RWPE1 (cell line): ENCODE measurements around the gene PTPRN2.

Experiments
- CTCF ChIA-PET: fragments of 350-600 bp; sonication (Branson Sonifier 250); formaldehyde crosslinking; extraction: SDS; loops from one replicate; lab custom pipeline; 2021; lab: Yijun Ruan, JAX
- POLR2A ChIA-PET: fragments of 400-600 bp; formaldehyde crosslinking; extraction: SDS; loops from one replicate; lab custom pipeline; 2020; ENCODE audit warnings: antibody characterized with exemption; ENCODE audit not compliant: low non-redundant PET; lab: Yijun Ruan, JAX
- DNase-seq: peaks from one replicate; pipeline ENCODE4 v3.0.0; 2012; ENCODE audit warnings: low spot score
- H3K27ac ChIP-seq: fragments of 450-650 bp; 2 replicates; pipeline ENCODE4 v1.5.1; 2017
- TF ChIP-seq, protein P1 (sequence below): fragments of 450-650 bp; conservative IDR thresholded peaks from 2 replicates; pipeline ENCODE4 v1.5.1; 2017; ENCODE audit warnings: low read depth, mild to moderate bottlenecking

Gene PTPRN2

GRCh38 chr7:158112571-158113320 is 474.9 kb downstream of the PTPRN2 start:
- DNase-seq, result no peak
- ChIA-PET POLR2A (no interaction called here), CTCF (no interaction called here)
- H3K27ac ChIP-seq, result no peak overlapping the region
- TF ChIP-seq, protein P1, sequence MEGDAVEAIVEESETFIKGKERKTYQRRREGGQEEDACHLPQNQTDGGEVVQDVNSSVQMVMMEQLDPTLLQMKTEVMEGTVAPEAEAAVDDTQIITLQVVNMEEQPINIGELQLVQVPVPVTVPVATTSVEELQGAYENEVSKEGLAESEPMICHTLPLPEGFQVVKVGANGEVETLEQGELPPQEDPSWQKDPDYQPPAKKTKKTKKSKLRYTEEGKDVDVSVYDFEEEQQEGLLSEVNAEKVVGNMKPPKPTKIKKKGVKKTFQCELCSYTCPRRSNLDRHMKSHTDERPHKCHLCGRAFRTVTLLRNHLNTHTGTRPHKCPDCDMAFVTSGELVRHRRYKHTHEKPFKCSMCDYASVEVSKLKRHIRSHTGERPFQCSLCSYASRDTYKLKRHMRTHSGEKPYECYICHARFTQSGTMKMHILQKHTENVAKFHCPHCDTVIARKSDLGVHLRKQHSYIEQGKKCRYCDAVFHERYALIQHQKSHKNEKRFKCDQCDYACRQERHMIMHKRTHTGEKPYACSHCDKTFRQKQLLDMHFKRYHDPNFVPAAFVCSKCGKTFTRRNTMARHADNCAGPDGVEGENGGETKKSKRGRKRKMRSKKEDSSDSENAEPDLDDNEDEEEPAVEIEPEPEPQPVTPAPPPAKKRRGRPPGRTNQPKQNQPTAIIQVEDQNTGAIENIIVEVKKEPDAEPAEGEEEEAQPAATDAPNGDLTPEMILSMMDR, result no peak

GRCh38 chr7:158111906-158112570 is 475.6 kb downstream of the PTPRN2 start:
- ChIA-PET POLR2A (no interaction called here), CTCF (no interaction called here)
- TF ChIP-seq, protein P1, result no peak
- no peak overlapping the region for H3K27ac ChIP-seq
- no peak for DNase-seq

DNA sequence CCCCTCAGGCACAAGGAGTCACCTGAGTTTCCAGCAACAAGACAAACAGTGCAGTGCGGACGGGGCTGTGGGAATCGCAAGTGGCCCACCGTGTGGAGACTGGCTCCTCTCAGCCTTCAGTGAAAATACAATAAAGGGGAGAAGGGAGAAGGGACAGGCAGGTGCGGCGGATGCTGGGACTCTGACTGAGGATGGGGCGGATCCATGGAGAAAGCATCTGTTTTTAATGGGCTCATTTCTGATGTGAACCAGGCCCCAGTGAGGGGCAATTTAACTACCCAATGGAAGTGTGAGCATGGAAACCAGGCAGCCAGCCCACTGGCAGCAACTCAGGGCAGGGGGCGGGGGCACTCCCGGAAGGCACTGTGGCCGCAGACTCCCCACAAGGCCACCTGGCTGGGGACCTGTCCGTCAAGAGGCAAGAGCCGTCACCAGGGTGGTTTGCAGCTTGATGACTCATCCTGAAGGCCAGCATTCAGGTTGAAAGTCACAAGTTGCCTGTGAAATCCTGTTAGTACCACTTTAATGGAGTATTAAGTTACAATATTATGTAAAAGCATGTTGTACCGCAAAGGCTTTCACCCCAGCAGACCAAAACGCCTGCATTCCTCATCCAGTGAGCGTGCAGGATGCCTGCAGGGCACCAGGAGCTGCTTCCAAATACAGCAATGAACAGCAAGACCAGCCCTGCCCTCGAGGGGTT is 476.4 kb downstream of the PTPRN2 start:
- ChIA-PET POLR2A (no interaction called here), CTCF (no interaction called here)
- H3K27ac ChIP-seq, result no peak overlapping the region
- TF ChIP-seq, protein P1, result no peak
- no peak for DNase-seq

DNA sequence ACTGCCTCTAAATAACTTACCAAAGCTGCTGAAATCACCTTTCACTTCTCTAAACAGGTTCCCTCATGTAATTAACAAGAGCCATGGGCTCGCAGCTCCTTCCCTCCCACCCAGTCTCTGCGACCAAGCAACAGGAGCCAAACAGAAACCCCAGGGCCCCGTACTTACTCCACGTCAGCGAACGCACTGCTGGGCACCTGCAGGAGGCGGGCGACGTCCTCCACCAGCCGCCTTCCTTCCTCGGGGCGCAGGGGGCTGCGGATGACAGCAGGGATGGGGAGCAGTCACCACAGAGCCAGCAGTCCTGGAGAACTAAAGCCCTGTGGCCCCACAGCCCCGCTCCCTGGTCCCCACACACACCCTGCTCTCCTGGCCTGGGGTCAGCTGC is 477.0 kb downstream of the PTPRN2 start:
- TF ChIP-seq, protein P1, result no peak
- ChIA-PET CTCF (no interaction called here), POLR2A (no interaction called here)
- H3K27ac ChIP-seq, result no peak overlapping the region
- DNase-seq, result no peak

DNA sequence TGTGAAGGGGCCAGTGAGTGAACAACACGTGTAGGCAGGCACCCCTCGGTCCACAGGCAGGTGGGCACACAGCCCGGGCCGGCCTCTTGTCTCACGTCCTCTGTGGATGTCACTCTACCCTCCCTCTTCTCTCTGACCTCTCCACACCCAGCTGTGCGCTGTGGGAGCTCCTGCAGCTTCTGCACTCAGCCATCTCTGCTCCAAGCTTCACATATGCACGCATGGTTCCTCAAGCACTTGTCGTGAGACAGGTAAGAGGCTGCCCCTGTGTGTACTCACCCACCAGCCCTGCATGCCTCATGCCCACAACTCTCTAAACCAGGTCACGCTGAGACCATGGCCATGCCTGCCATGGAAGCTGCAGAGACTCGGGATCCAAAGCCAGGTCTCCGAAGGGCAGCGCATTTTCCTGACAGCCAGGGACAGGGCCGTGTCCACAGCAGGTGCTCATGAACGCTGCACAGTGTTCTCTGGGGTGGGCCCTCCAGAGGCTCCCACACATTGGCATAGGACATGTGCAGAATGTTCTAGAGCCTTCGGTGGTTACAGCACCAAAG is 477.5 kb downstream of the PTPRN2 start:
- TF ChIP-seq, protein P1, result no peak
- ChIA-PET CTCF (no interaction called here), POLR2A (no interaction called here)
- no peak overlapping the region for H3K27ac ChIP-seq
- DNase-seq, result no peak

- H3K27ac ChIP-seq, result no peak overlapping the region
- TF ChIP-seq, protein P1, result no peak
- DNase-seq, result no peak
- ChIA-PET CTCF (no interaction called here), POLR2A (no interaction called here)
Measured at GRCh38 chr7:158109364-158110033, 478.1 kb downstream of the PTPRN2 start.
